Measurements from ENCODE around the gene S100A3.
"Not testable (repeated sequence)": the region's sequence is repeated elsewhere in the genome, so short reads cannot be mapped to it uniquely, and the experiment has no call there.

Gene S100A3

GRCh38 chr1:153525088-153525728 lies 23.9 kb downstream of the S100A3 start:
- no peak for DNase-seq (ENCODE audit: low read depth)
- no peak for TF ChIP-seq CTCF (IDR thresholded peaks at IDR 0.05; ENCODE audit: insufficient read depth, low read depth, low read length, missing control alignments)
- no peak overlapping the region for H3K4me3 ChIP-seq (ENCODE audit: low read depth, low read length)

DNA sequence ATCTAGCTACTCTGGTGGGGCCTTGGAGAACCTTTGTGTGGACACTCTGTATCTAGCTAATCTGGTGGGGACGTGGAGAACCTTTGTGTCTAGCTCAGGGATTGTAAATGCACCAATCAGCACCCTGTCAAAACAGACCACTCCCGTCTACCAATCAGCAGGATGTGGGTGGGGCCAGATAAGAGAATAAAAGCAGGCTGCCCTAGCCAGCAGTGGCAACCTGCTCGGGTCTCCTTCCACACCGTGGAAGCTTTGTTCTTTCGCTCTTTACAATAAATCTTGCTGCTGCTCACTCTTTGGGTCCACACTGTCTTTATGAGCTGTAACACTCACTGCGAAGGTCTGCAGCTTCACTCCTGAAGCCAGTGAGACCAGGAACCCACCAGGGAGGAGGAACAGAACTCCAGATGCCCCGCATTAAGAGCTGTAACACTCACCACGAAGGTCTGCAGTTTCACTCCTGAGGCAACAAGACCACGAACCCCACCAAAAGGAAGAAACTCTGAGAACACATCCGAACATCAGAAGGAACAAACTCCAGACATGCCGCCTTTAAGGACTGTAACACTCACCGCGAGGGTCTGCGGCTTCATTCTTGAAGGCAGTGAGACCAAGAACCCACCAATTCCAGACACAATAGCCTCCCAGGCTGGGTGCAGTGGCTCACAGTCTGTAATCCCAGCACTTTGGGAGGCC lies 26.6 kb downstream of the S100A3 start:
- not testable (repeated sequence) for H3K4me3 ChIP-seq (ENCODE audit: low read depth, low read length); DNase-seq (ENCODE audit: low read depth)

GRCh38 chr1:153521808-153522207 lies 27.2 kb downstream of the S100A3 start:
- not testable (repeated sequence) for DNase-seq (ENCODE audit: low read depth); H3K4me3 ChIP-seq (ENCODE audit: low read depth, low read length)

GRCh38 chr1:153520818-153521476 lies 28.1 kb downstream of the S100A3 start:
- no peak overlapping the region for H3K4me3 ChIP-seq (ENCODE audit: low read depth, low read length)
- no peak for DNase-seq (ENCODE audit: low read depth)
- no peak for TF ChIP-seq CTCF (IDR thresholded peaks at IDR 0.05; ENCODE audit: insufficient read depth, low read depth, low read length, missing control alignments)

DNA sequence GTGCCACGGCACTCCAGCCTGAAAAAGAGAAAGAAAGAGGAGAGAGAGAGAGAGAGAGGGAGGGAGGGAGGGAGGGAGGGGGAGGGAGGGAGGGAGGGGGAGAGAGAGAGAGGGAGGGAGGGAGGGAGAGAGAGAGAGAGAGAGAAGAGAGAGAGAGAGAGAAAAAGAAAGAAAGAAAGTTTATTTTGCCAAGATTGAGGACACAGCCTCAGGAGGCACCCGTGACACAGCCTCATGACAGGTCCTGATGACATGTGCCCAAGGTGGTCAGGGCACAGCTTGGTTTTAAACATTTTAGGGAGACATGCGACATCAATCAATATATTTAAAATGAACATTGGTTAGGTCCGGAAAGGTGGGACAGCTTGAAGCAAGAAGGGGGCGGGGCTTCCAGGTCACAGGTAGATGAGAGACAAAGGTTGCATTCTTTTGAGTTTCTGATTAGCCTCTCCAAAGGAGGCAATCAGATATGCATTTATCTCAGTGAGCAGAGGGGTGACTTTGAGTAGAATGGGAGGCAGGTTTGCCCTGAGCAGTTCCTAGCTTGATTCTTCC lies 28.8 kb downstream of the S100A3 start:
- H3K4me3 ChIP-seq (ENCODE audit: low read depth, low read length); DNase-seq (ENCODE audit: low read depth): not testable (repeated sequence)

DNA sequence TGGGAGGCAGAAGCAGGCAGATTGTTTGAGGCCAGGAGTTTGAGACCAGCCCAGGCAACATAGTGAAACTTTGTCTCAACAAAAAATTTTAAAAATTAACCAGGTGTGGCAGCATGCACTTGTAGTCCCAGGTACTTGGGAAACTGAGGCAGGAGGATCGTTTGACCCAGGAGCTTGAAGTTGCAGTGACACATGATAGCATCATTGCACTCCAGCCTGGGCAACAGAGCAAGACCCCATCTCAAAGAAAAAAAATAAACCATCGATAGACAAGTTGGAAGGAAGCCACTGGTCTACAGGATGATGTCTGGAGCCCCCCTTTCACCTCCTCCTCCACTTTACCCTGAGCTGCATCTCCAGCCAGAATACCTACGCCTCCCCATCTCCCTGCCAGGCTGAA lies 29.8 kb downstream of the S100A3 start:
- H3K4me3 ChIP-seq (ENCODE audit: low read depth, low read length), result no peak overlapping the region
- TF ChIP-seq CTCF (IDR thresholded peaks at IDR 0.05; ENCODE audit: insufficient read depth, low read depth, low read length, missing control alignments), result no peak

DNA sequence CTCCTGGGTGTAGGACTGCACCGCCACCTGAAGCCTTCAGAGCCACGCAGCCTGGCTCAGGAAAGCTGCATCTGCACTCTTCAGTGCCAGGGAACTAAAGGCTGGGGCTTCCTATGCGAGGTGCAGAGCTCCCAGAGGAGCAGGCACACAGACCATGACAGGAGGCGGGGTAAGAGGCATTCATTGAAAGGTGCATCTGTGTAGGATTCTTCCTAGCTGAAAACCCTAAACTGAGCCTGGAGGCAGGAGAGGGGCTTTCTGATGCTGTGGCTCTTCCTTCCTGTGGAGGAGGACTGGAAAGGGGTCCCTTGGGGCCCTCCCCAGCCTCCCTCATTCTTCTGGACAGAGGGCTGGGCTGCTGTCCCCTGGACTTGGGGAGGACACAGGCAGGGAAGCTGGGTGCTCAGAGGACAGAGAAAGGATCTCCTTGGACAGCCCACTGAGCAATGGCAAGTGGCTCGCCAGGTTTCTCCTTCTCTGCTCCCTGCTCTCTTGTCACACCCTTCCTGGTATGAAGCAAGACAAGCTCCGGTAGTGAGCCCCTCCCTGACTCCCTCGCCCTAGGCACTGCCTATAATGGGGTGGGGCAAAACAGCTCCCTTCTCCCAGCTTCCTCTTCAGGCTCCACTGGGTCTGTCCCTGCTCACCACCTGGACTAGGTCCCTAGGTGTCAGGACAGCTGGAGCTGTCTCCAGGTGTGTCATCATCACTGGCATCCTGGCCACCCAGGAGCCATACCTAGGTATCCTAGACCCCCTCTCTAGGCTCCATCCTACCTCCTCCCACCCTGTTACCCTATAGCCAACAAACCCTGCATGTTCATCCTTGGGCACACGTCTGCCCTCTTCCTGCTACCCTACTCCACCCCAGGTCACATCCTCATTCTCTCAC lies 33.3 kb downstream of the S100A3 start:
- no peak for DNase-seq (ENCODE audit: low read depth)
- no peak for TF ChIP-seq CTCF (IDR thresholded peaks at IDR 0.05; ENCODE audit: insufficient read depth, low read depth, low read length, missing control alignments)
- no peak overlapping the region for H3K4me3 ChIP-seq (ENCODE audit: low read depth, low read length)

More for the DNA sequence above, 29.8 kb downstream of the S100A3 start:
- no peak for DNase-seq (ENCODE audit: low read depth)

- TF ChIP-seq CTCF (IDR thresholded peaks at IDR 0.05; ENCODE audit: insufficient read depth, low read depth, low read length, missing control alignments), result no peak
- H3K4me3 ChIP-seq (ENCODE audit: low read depth, low read length), result no peak overlapping the region
- no peak for DNase-seq (ENCODE audit: low read depth)
Measured at GRCh38 chr1:153513666-153514065, 35.4 kb downstream of the S100A3 start.
